ENCODE results near the gene PPP2R3A.
"Not testable (repeated sequence)": the region's sequence is repeated elsewhere in the genome, so short reads cannot be mapped to it uniquely, and the experiment has no call there.

The PPP2R3A gene

GRCh38 chr3:136106101-136106500 is 140.6 kb downstream of the PPP2R3A start:
- in situ Hi-C loops (cut with HindIII; ENCODE audit: low sequenced_read_pairs), result no loop called here
- TF ChIP-seq CTCF (IDR thresholded peaks at IDR 0.05; ENCODE audit: low read depth, low read length), result no peak
- no peak overlapping the region for H3K4me3 ChIP-seq (ENCODE audit: low read depth, low read length)
- DNase-seq (ENCODE audit: low read depth, low spot score), result no peak

GRCh38 chr3:136109499-136109898 is 144.0 kb downstream of the PPP2R3A start:
- no peak for DNase-seq (ENCODE audit: low read depth, low spot score)
- no peak overlapping the region for H3K4me3 ChIP-seq (ENCODE audit: low read depth, low read length)

GRCh38 chr3:136110481-136110880 is 145.0 kb downstream of the PPP2R3A start:
- in situ Hi-C loops (cut with HindIII; ENCODE audit: low sequenced_read_pairs), result no loop called here
- no peak overlapping the region for H3K4me3 ChIP-seq (ENCODE audit: low read depth, low read length)
- no peak for TF ChIP-seq CTCF (IDR thresholded peaks at IDR 0.05; ENCODE audit: low read depth, low read length)
- no peak for DNase-seq (ENCODE audit: low read depth, low spot score)

More at GRCh38 chr3:136109499-136109898, 144.0 kb downstream of the PPP2R3A start:
- in situ Hi-C loops (cut with HindIII; ENCODE audit: low sequenced_read_pairs), result no loop called here
- TF ChIP-seq CTCF (IDR thresholded peaks at IDR 0.05; ENCODE audit: low read depth, low read length), result no peak

GRCh38 chr3:136114421-136114820 is 148.9 kb downstream of the PPP2R3A start:
- TF ChIP-seq CTCF (IDR thresholded peaks at IDR 0.05; ENCODE audit: low read depth, low read length), result no peak
- DNase-seq (ENCODE audit: low read depth, low spot score), result peak; percentile 81
- H3K4me3 ChIP-seq (ENCODE audit: low read depth, low read length), result no peak overlapping the region
- in situ Hi-C loops (cut with HindIII; ENCODE audit: low sequenced_read_pairs), result no loop called here

GRCh38 chr3:136119332-136119731 is 153.8 kb downstream of the PPP2R3A start:
- in situ Hi-C loops (cut with HindIII; ENCODE audit: low sequenced_read_pairs); H3K4me3 ChIP-seq (ENCODE audit: low read depth, low read length); DNase-seq (ENCODE audit: low read depth, low spot score): not testable (repeated sequence)

- in situ Hi-C loops (cut with HindIII; ENCODE audit: low sequenced_read_pairs); H3K4me3 ChIP-seq (ENCODE audit: low read depth, low read length): not testable (repeated sequence)
Observed at GRCh38 chr3:136119783-136120182, 154.3 kb downstream of the PPP2R3A start.

GRCh38 chr3:136120373-136121348 is 155.1 kb downstream of the PPP2R3A start:
- in situ Hi-C loops (cut with HindIII; ENCODE audit: low sequenced_read_pairs), result no loop called here
- TF ChIP-seq CTCF (IDR thresholded peaks at IDR 0.05; ENCODE audit: low read depth, low read length), result no peak
- peak; percentile 68 for DNase-seq (ENCODE audit: low read depth, low spot score)

More at GRCh38 chr3:136119783-136120182, 154.3 kb downstream of the PPP2R3A start:
- not testable (repeated sequence) for DNase-seq (ENCODE audit: low read depth, low spot score)

More at GRCh38 chr3:136120373-136121348, 155.1 kb downstream of the PPP2R3A start:
- no peak overlapping the region for H3K4me3 ChIP-seq (ENCODE audit: low read depth, low read length)
